Activated CD8-positive, alpha-beta memory T cell treated with anti-CD3 and anti-CD28 coated beads, Interleukin-2, amount 50 U/mL, for 4 hours (primary cell): ENCODE results near the gene RAPH1.

Experiments
- DNase-seq: peaks from one replicate; pipeline ENCODE4 v3.0.0-alpha.2; 2020

Gene RAPH1

GRCh38 chr2:203359450-203359849 is 175.7 kb downstream of the RAPH1 start:
- DNase-seq = no peak

GRCh38 chr2:203354966-203355365 is 180.1 kb downstream of the RAPH1 start:
- DNase-seq = no peak

DNA sequence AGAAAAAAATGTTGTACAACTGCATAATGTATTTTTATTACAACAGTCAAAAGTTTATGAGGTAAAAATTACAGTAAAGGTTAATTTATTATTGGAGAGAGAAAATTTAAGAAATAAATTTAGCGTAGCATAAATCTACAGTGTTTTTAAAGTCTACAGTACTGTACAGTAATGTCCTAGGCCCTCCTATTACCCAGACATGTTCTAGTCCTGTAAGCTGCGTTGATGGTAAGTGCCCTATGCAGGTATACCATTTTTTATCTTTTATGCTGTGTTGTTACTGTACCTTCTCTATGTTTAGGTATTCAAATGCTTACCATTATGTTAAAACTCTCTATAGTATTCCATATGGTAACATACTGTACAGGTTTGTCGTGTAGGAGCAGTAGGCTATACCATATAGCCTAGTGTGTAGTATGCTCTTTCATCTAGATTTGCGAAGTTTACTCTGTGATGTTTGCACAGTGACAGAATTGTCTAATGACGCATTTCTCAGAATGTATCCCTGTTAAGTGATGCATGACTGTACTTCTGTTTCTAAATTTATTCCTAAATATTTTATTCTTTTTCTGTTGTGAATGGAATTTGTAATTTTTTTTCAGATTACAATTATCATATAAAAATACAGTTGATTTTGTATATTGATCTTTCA is 182.4 kb downstream of the RAPH1 start:
- no peak for DNase-seq

- no peak for DNase-seq
Observed at GRCh38 chr2:203347375-203347774, 187.7 kb downstream of the RAPH1 start.

DNA sequence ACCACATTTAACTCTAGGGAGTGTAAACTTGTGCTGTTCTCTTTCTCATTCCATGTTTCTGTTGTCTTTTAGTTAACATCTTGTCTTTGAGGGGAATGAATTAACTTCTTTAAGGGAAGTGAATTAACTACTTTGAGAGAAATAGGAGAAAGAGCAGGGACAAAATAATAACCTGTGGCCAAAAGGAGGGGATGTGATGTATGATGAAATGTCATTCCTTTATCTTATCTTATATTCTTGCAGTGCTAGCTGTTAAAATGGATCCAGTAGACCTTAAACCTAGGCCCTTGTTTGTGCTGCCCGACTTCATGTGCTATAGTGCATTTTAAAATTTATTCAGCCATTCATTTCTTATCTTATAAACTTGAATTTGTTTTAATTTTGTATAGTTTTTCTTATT is 188.5 kb downstream of the RAPH1 start:
- no peak for DNase-seq

DNA sequence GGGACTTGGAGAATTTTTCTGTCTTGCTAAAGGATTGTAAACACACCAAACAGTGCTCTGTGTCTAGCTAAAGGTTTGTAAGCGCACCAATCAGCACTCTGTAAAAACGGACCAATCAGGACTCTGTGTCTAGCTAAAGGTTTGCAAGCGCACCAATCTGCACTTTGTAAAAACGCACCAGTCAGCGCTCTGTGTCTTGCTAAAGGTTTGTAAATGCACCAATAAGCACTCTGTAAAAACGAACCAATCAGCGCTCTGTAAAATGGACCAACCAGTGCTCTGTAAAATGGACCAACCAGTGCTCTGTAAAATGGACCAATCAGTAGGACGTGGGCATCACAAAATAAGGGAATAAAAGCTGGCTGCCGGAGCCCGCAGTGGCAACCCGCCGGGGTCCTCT is 190.4 kb downstream of the RAPH1 start:
- DNase-seq = no peak
